GM21447 (cell line): ENCODE measurements around the gene EIF3L.
A peak's percentile ranks its signal among the peaks of the same experiment; 100 is the strongest.
"Not testable (repeated sequence)": the region's sequence is repeated elsewhere in the genome, so short reads cannot be mapped to it uniquely, and the experiment has no call there.

Source experiments
- ATAC-seq: cut with Tn5 transposase; IDR thresholded peaks from one replicate; pipeline ENCODE4 v1.9.1; 2021; ENCODE audit not compliant: unreplicated experiment

The EIF3L gene

GRCh38 chr22:37849089-37849751 lies at the start of gene EIF3L:
TSS of gene EIF3L (plus strand) at chr22:37849419. CDS start at chr22:37849450, 31 bp downstream.
- ATAC-seq = peak; percentile 45

- ATAC-seq = not testable (repeated sequence)
These were observed 49.2 kb upstream of the EIF3L start for GRCh38 chr22:37799979-37800378.

- ATAC-seq = no peak
These were observed 47.3 kb upstream of the EIF3L start for GRCh38 chr22:37801946-37802309.

GRCh38 chr22:37802310-37803194 lies 46.7 kb upstream of the EIF3L start:
- no peak for ATAC-seq

- ATAC-seq = no peak
These were observed 46.0 kb upstream of the EIF3L start for GRCh38 chr22:37803195-37803638.

DNA sequence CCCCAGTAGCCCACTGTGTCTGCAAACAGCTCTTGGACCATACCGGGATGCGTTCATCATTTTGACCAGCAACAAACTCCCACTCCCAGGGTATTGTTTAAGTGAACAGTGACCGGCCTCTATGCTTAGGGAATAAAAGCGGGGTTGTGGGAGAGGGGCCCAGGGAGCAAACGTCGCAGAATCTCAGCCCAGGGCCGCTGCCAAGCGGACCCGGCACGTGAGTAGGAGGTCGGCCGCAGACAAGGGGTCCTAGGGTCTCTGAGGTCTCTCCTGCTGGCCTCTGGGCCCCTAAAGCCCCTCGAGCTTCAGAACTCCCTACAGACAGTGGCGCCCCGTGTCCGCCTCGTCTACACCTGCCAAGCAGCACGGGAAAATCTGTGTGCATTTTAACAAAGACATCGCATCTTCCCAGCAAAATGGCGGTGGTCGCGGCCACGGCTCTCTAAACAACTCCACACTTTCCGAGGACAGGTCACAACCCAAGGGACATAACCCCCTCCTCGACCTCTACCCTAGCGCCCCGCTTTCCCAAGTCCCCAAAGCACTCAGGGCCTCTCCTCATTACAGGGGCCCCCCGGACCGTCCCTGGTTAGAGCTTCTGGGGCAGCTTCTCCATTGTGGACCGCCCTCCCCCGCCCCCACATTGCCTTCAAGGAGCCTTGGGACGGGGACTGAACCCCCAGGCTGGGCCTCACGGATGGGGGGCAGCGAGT lies 45.4 kb upstream of the EIF3L start:
- no peak for ATAC-seq

GRCh38 chr22:37804352-37804880 lies 44.8 kb upstream of the EIF3L start:
- ATAC-seq = no peak

DNA sequence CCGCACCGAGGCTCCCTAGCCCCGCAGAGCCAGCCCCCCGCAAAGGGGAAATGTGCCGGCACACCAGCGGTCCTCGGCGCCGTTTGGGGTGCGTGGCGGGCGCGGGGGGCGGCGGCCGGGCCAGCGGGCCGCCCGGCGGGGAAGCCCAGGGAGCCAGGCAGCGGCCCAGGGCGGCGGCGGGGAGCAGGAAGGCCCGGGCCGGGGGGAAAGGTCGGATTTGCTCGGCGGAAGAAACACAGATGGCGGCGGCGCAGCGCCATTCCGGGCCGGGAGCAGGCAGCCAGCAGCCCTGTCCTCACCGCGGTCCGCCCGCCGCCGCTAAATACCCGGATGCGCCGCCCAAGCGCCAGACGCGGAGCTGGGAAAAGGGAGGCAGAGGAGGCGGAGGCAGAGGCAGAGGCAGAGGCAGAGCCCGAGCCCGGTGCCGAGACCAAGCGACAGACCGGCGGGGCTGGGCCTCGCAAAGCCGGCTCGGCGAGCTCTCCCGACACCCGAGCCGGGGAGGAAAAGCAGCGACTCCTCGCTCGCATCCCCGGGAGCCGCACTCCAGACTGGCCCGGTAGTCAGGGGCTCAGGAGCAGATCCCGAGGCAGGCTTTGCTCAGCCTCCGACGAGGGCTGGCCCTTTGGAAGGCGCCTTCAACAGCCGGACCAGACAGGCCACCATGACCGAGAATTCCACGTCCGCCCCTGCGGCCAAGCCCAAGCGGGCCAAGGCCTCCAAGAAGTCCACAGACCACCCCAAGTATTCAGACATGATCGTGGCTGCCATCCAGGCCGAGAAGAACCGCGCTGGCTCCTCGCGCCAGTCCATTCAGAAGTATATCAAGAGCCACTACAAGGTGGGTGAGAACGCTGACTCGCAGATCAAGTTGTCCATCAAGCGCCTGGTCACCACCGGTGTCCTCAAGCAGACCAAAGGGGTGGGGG lies 44.1 kb upstream of the EIF3L start:
- no peak for ATAC-seq

- no peak for ATAC-seq
These were observed 43.4 kb upstream of the EIF3L start for GRCh38 chr22:37805810-37806277.

DNA sequence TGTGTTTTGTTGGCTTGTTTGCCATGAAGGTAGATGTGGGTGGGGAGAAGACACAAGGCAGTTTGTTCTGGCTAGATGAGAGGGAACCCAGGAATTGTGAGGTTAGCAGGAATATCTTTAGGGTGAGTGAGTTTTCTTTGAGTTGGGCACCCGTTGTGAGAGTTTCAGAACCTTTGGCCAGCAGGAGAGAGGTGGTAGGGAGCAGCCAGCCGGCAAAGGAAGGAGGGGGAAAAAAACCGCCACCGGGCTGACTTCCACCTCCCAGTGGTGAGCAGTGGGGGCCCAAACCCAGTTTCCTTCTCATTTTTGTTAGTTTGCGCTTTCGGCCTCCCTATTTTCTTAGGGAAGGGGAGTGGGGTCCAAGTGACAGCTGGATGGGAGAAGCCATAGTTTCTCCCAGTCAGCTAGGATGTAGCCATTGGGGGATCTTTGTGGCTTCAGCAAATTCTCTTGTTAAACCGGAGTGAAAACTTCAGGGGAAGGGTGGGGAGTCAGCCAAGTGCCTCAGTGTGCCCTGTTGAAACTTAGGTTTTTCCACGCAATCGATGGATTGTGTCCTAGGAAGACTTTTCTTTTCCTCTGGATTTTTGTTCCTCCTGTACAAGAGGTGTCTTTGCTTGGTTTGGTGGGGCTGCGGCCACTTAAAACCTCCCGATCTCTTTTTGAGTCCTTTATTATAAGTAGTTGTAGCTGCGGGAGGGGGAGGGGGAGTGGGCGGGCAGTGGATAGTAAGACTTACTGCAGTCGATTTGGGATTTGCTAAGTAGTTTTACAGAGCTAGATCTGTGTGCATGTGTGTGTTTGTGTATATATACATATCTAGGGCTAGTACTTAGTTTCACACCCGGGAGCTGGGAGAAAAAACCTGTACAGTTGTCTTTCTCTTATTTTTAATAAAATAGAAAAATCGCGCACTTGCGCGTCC lies 42.5 kb upstream of the EIF3L start:
- no peak for ATAC-seq

DNA sequence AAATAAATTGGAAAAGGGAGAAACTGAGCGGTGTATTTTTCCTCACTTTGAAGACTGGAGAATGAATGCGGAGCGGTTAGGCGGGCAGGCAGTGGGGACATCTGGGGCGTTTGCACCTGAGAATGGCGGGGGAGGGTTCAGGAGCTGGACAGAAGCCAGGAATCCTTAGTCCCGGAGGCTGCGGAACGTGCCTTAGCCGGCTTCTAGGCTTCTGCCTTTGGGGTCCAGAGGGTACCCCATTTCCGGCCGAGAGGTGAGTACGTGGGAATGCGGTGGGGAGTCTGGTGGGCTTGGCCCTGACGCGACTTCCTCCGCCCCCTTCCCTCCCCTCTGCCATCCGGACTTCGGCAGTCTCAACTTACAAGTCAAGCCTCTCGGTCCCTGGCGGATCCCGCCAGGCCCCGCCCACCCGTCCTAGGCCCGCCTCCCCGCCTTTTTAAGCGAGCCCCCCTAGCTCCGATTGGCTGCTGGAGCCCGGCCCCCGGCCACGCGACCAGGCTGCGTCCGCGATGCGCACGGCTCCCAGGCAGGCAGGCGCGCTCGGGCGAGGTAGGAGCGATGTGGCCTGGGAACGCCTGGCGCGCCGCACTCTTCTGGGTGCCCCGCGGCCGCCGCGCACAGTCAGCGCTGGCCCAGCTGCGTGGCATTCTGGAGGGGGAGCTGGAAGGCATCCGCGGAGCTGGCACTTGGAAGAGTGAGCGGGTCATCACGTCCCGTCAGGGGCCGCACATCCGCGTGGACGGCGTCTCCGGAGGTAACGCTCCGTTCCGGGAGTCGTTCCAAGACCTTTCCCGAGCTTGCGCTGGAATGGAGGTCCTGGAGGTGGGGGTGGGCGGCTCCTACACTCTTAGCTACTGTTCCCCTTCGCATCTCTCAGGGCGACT lies 41.6 kb upstream of the EIF3L start, which contains the start of gene GCAT:
GCAT (plus strand) TSS at position 525 of the 884 bp plus-strand sequence; CDS start at position 559, 34 bp downstream.
- ATAC-seq = peak; percentile 84

- ATAC-seq = no peak
These were observed 40.9 kb upstream of the EIF3L start for GRCh38 chr22:37808294-37808657.

DNA sequence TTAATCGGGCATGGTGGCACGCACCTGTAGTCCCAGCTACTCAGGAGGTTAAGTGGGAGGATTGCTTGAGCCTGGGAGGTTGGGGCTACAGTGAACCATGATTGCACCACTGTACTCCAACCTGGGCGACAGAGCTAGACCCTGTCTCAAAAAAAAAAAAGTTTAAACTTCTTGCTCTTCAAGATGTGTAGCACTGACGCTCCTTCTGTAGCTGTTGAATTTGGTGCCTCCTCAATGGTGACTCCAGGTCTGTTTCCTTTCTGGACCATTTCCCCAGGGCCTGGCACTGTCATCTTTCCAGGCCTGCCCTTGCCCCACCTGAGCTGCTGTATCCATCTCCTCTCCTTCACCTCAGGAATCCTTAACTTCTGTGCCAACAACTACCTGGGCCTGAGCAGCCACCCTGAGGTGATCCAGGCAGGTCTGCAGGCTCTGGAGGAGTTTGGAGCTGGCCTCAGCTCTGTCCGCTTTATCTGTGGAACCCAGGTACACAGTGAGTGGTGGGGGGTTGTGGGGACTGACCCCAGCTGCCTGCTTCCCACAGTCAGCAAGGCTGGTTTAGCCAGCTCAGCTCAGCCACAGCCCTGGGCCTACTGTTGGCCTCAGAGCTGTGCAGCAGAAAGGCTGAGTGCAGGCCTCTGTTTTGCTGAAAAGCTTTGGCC lies 39.4 kb upstream of the EIF3L start:
- no peak for ATAC-seq

DNA sequence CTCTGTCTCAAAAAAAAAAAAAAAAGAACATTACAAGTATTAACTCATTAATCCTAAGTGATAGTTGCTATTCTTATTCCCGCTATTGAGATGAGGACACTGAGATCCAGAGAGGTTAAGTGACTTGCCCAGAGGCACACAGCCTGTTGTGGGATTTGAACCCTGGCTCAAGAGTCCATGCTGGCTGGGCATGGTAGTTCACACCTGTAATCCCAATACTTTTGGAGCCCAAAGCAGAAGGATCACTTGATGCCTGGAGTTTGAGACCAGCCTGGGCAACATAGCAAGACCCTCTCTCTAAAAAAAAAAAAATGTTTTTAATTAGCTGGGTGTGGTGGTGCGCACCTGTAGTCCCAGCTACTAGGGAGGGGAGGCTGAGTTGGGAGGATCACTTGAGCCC lies 37.4 kb upstream of the EIF3L start:
- no peak for ATAC-seq

DNA sequence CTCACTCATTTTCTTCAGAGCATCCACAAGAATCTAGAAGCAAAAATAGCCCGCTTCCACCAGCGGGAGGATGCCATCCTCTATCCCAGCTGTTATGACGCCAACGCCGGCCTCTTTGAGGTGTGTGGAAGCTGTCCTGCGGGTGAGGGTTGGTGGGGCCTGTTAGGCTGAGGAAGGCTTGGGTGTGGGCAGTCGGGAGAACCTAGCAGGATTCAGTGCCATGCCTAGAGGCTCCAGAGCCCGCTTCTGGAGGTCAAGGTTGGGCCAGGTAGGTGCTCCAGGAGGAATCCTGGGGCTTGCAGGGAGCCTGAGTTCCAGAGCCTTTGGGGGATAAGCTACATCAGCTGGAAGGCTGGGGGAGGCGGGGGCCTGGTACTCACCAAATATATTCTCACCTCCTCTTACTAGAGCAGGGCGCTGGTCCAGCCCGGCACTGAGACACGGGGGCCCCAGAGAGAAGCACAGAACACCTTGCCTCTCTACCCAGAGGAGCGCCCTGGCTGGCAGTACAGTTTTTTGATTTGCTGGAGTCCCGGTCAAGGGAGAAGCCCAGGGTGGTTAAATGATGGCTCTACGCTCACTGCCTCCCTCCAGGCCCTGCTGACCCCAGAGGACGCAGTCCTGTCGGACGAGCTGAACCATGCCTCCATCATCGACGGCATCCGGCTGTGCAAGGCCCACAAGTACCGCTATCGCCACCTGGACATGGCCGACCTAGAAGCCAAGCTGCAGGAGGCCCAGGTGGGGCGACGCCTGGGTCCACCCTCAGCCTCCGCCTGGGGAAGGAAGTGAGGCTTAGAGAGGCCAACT lies 36.1 kb upstream of the EIF3L start:
- no peak for ATAC-seq

DNA sequence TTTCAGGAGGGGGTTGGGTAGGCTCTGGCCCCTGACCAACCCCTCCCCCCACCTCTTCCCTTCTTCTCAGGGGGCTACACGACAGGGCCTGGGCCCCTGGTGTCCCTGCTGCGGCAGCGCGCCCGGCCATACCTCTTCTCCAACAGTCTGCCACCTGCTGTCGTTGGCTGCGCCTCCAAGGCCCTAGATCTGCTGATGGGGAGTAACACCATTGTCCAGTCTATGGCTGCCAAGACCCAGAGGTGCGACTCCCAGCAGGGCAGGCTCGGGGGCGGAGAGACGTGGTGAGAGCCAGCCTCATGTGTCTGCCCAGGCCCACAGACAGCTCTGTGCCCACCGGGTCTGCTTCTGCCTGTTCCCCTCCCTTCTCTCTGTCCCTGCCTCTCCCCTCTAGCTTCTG lies 33.6 kb upstream of the EIF3L start:
- ATAC-seq = no peak
